Raji (cell line): Measurements from ENCODE around the gene GRIN3A.

Source experiments
- POLR2A ChIP-seq: IDR thresholded peaks from 2 replicates; pipeline ENCODE4 v1.6.1; 2011; ENCODE audit warnings: low read depth, low read length, control low read depth; ENCODE audit not compliant: insufficient read depth

GRIN3A gene

DNA sequence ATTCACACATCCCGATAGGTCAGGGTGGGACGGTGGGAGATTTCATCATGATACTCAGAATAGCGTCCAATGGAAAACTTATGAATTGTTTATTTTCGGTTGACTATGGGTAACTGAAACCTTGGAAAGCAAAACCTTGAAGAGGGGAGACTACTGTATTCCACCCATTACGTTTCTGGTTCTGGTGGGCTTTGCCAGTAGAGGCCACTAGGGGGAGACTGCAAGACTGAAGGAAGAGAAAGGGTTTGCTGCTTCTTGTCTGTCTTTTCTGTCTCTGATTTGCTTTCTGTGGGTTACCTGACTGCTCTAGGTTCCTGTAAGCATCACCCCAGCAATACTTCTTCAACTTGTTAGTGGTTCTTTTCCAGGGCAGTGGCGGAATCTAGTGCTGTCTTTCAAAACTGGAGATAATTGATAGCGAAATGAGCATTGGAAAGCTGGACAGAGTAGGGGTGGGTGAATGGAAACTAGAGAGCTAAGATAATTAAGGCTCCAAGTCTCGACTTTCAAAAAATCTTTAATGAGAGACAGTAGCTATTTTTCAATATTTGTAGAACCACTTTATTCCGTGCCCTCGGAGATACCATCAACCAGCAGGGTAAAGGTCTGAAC, 27.0 kb downstream of the GRIN3A start:
- TF ChIP-seq POLR2A, result no peak

DNA sequence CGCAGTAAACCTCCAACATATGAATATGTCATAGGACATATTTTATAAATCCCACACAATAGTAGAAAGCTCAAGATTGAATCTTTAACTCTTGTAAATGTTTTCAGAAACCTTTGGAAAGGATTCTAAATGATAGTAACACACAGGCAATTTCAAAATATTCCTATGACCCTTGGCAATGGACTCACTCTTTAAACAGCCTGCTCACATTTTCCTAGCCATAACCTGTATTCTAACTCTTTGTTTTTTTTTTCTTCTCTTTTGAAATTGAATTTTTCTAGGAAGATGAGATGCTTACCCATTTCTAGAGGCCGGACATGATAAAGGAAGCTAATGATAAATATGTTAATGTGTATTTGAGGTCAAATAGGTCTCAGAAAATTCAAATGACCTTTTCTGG, 29.6 kb downstream of the GRIN3A start:
- no peak for TF ChIP-seq POLR2A

DNA sequence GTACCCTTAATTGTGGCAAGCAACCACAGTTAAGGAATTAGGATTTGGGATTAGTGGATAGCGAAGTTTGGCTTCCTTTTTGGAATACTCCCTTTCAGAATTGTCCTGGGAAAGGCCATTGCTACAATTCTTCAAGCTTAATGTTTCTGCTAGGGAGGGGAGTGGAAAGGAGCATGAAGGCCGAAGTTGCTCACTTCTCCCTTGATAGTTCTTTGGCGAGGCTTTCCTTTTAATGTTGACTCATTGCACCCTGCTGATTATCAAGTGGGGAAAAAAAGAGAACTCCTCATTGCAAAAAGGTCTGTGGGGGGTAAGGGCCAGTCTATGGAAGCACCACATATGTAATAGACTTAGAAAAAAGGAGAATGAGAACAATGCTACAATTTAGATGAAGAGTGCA, 30.7 kb downstream of the GRIN3A start:
- no peak for TF ChIP-seq POLR2A

DNA sequence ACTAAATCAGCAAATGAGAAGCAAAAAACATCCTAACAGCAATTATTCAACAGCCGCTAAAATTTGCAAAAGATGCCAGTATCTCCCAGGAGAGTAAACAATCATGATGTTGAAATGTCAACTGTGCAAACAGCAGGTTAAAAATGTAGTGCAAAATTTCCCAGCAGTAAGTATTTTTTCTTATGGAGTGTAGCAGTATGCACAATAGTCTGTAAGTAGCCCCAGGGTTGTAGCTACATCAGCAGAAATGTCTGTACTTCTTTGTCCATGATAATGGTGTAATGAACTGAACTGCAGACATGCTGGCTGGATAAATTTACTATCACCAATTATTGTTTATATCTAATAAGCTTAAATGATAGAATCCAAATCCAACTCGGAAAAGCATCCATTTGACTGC, 31.4 kb downstream of the GRIN3A start:
- TF ChIP-seq POLR2A, result no peak

DNA sequence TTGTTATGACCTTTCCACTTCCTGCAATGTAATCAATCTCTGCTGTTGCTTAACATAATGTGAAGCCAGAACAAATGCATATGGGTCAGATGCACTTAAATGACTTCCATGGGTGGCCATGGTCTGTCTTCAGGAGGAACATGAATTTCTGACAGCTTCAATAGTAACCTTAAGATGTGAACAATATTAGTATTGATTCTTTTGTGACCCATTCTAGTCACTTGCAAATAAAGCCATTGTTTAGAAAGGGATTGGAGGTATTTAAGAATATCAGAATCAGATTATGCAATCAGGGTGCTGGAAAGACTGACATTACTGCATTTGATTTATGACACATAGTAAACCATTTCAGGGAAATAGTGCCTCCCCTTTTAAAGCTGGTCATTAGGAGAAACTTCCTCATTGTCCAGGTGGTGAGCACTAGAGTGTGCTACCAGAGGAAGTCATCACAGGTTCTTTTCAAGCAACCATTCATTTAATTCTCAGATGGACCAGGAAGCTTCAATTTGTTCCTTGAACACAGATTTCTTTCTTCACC, 32.1 kb downstream of the GRIN3A start:
- TF ChIP-seq POLR2A, result no peak

DNA sequence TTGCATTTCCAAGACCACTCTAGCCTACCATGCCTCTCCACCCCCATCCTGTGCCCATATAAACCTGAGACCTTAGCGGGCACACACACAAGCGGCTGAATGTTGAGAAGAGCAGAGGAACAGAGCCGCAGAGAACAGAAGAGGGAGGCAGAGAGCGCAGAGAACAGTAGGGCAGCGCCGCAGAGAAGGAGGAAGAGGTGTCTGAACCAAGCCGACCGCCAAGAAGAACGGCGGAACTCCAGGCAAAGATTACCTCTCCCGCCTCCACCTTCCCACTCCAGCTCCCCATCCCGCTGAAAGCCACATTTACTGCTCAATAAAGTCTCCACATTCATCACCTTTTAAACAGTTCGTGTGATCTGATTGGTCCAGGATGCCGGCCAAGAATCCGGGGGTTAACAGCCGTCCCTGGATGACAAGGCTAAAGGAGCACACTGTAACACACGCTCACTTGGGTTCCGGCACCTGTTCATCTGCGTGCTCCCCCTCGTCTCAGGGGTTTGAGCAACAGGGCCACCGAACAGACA, 33.2 kb downstream of the GRIN3A start:
- no peak for TF ChIP-seq POLR2A

DNA sequence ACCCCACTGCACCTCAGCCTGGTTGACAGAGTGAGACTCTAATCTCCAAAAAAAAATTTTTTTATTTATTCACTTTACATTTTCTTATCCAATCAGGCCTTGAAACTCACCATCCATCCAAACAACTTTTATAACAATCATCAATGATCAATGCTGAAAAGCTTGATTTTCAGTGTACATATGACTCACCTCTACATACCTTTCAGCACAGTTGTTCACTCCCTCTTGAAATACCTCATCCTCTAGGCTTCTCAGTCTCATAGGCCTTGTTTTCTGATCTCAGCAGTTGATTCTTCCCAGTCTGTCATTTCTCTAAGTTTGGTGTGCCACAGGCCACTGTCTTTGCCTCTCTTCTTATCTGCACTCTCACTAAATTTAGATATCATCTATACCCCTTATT, 36.2 kb downstream of the GRIN3A start:
- TF ChIP-seq POLR2A, result no peak

DNA sequence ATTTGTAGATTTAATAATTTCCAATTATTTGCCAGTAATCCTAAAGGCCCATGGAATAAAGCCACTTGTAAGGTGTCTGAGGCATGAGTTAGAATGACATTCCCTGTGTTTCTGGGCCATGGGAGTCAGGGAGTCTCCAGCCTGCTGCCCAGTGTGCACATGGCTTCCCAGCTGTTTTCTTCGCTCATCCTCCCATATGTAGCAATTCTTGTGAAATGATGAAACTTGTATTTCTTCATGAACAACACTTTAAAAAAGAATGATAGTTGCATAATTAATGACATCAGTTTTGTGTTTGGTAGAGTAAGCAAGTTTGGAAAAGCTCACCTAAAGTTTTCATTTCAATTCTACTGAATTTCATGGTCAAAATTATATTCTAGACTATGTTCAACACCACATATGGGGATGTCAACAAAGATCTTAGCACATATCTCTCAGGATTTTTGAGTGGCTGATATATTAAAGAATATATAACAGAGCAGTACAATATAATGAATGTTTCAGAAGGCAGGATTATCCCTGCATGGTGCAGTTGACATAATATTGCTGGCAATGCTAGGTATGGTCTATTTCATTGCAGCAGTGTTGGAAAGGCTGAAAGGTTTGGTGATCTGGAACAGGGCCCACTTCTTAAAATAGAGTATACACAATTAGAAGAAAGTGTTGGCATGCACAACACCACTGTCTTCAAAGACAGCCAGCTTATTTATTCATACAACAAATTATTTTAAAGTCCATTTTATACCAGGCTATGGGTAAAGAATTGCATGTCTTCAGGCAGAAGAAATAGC, 44.7 kb downstream of the GRIN3A start:
- TF ChIP-seq POLR2A, result no peak

DNA sequence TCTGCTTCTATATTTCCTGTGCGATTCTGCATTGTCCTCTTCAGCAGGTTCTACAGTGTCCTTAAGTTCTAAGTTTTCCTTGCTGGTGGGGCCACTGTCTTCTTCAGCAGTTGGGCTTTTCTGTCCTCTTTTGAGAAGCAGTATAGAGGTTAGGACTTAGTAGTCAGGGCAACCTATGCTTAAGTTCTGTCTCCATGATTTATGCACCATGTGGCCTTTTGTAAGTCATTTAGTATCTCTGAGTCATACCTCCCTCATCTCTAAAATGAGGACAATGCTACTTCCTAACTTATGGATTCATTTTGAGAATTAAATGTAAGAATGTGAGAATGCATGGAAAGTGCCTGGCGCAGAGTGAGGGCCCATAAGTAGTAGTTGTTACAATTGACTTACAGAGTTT, 46.8 kb downstream of the GRIN3A start:
- TF ChIP-seq POLR2A, result no peak

DNA sequence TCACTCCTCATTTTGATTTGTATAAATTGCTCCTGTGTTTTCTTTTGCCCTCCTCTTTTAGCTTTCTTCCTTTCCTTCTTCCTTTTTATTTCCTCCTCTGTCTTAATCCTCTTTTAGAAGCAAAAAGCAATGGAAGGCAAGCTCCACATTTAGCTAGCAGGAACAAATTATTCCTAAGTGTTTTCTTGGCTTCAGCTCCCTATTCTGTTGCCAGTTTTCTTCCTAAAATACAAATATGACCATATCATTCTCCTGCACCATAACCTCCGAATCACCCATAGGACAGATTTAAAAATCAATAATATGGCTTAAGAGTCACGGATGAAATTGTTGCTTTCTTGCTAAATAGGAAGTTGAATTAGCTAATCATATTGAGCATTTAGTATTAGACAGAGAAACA, 49.4 kb downstream of the GRIN3A start:
- TF ChIP-seq POLR2A, result no peak

DNA sequence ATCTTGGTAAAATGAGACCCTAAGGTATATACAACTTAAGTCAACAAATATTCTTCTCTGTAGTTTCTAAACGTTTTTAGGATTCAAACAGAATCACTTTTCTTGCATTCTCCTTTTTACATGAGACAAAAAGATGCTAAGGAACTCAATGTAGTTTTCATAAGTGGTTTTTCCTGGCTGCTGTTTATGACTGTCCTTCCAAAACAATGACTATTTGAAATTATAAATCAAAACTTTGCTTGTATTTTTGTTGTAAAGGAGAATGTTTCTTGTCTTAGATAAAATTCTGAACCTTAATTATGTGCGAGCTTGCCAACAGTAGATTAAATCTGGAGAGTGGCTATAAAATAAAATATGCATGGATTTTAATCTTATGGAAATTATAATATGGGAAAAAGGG, 53.8 kb downstream of the GRIN3A start:
- TF ChIP-seq POLR2A, result no peak

DNA sequence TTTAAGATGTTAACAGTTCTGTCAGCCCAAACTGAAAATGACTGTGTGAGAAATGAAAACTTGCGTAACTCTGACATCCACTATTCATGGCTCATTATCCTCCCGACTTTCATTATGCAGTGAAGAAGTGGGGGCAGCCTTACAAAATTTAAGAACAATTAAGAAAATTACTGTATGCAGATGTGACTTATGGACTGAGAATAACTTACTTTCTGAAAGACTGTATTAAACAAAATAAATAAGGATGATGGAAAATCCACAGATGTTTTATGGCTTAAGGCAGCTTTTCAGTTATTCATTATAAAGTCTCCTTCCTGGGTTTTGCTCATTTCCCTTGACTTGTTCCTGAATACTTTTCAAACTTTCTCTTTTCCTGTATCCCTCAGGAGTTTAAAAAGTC, 55.2 kb downstream of the GRIN3A start:
- no peak for TF ChIP-seq POLR2A

DNA sequence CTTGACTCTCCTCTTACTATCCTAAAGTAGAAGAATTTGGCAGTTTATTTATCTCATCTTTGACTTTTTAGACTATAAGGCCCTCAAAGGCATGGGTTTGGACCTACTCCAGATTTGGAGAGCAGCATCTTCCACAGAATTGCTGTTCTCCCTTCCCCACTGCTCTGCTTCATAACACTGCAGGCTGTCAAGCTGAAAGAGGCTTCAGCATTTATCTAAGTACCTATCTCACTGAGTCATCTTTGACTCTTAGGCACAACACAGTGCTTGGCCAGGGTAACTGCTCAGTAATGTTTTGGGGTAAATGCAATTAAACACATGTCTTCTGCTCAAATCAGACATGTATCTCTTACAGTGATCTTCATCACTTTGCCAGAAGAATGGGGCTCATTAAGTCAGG, 60.6 kb downstream of the GRIN3A start:
- no peak for TF ChIP-seq POLR2A

DNA sequence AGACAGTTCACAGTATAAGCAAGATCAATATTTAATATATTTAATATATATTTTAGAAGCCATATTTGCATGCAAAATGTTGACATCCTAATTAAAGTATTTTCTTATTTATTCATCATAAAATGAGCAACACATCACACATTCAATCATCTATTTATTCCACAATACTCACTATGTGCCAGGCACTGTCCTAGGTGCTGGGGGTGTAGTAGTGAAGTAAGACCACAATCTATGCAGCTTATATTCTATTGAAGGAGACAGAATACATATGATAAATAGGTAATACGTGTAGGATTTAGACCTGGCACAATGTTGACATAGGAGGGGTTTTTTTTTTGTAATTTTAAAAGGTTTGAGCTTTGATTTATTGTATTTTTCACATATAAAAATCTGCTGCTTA, 63.1 kb downstream of the GRIN3A start:
- no peak for TF ChIP-seq POLR2A

DNA sequence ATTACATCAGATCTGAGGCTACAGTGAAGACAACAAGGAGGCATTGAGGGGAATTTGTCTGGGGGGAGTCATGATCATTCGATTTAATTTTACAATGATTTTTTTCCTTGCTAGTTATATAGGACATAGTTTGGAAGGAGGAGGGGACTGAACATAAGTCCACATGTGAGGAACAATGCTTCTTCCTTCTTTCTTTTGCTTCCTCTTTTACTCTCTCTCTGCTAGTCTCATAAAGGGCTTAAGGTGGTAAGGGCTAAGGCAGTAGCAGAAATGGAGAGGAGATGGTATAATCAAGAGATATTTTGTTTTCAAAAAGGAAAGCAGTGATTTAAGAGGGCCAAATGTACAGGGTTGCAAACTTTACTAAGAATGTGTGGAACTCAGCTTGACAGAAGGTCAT, 64.3 kb downstream of the GRIN3A start:
- no peak for TF ChIP-seq POLR2A

DNA sequence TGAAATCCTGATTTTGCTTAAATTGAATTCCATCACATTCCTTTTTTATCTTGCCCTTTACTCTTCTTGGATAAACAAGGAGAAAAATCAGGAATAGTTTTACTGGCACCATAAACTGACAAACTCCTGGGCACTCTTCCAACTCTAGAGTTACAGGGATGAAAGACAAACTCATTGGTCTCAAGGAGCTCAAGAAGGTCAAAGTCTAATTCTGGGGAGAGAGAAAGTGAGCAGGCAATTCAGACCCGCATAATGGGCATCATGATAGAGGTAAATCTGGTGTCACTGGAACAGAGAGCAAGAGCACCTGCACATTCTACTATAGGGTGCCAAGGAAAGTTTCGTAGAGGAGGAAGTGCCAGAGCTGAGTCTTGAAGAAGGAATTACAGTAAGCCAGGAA, 64.8 kb downstream of the GRIN3A start:
- TF ChIP-seq POLR2A, result no peak
